Liver (tissue), 9 donors: ENCODE results near the gene HNRNPA1L2. TPM values are rescaled to one million over a fixed set of nuclear protein-coding genes. Genes with fewer than 3 reads are reported as not detected.
"Not testable (repeated sequence)": the region's sequence is repeated elsewhere in the genome, so short reads cannot be mapped to it uniquely, and the experiment has no call there.

ENCODE experiments used
- DNase-seq: peaks from one replicate; pipeline ENCODE4 v3.0.0-alpha.2; 2017; ENCODE audit warnings: low spot score
- H3K27ac ChIP-seq, 2 donors: one replicate each; pipeline ENCODE4 v1.7.0; 2013; ENCODE audit warnings: inconsistent platforms in 2 of 2, low read length in 2 of 2, control low read depth in 1 of 2, low read depth in 1 of 2, mild to moderate bottlenecking in 1 of 2
- H3K27me3 ChIP-seq, 4 donors: one replicate each; pipeline versions ENCODE4 v1.6.1 to v1.7.0; 2013; ENCODE audit warnings: low read length in 3 of 4, inconsistent platforms in 1 of 4, mild to moderate bottlenecking in 1 of 4, moderate library complexity in 1 of 4; ENCODE audit not compliant: control insufficient read depth in 4 of 4, insufficient read depth in 4 of 4
- H3K36me3 ChIP-seq, 4 donors: one replicate each; pipeline versions ENCODE4 v1.6.1 to v1.7.0; 2013; ENCODE audit warnings: low read length in 3 of 4, mild to moderate bottlenecking in 3 of 4, low read depth in 1 of 4, moderate library complexity in 1 of 4; ENCODE audit not compliant: control insufficient read depth in 4 of 4, insufficient read depth in 3 of 4
- H3K4me1 ChIP-seq, 4 donors: one replicate each; pipeline versions ENCODE4 v1.6.1 to v1.7.0; 2013; ENCODE audit warnings: low read length in 3 of 4, mild to moderate bottlenecking in 3 of 4, moderate library complexity in 1 of 4; ENCODE audit not compliant: control insufficient read depth in 4 of 4, insufficient read depth in 4 of 4
- H3K4me3 ChIP-seq, 3 donors: one replicate each; pipeline versions ENCODE4 v1.6.1 to v1.7.0; 2013; ENCODE audit warnings: low read length in 3 of 3, control low read depth in 1 of 3, low read depth in 1 of 3, mild to moderate bottlenecking in 1 of 3
- H3K9ac ChIP-seq, 2 donors: one replicate each; pipeline ENCODE4 v1.7.0; 2013; ENCODE audit warnings: low read length in 2 of 2, mild to moderate bottlenecking in 2 of 2, moderate library complexity in 2 of 2, control low read depth in 1 of 2, low read depth in 1 of 2
- H3K9me3 ChIP-seq, 4 donors: one replicate each; pipeline versions ENCODE4 v1.6.1 to v1.7.0; 2013; ENCODE audit warnings: low read length in 3 of 4; ENCODE audit not compliant: control insufficient read depth in 4 of 4
- ATF3 ChIP-seq: IDR thresholded peaks from 2 replicates; pipeline ENCODE4 v1.6.1; 2016; ENCODE audit warnings: antibody characterized with exemption
- CTCF ChIP-seq: fragments of 150-350 bp; IDR thresholded peaks from 2 replicates; pipeline ENCODE4 v1.5.1; 2017; ENCODE audit warnings: improper control_type of control experiment, low read depth, low read length; ENCODE audit not compliant: missing input control
- EGR1 ChIP-seq, 2 donors: IDR thresholded peaks; 2 replicates each; pipeline ENCODE4 v1.6.1; 2016 to 2018; ENCODE audit warnings: antibody characterized with exemption in 2 of 2, low read depth in 2 of 2
- FOXA1 ChIP-seq: IDR thresholded peaks from 2 replicates; pipeline ENCODE4 v1.6.1; 2016; ENCODE audit warnings: antibody characterized with exemption
- FOXA2 ChIP-seq: IDR thresholded peaks from 2 replicates; pipeline ENCODE4 v1.6.1; 2016; ENCODE audit warnings: antibody characterized with exemption
- GABPA ChIP-seq, 2 donors: IDR thresholded peaks in 1 of 2; conservative IDR thresholded peaks in 1 of 2; 2 replicates each; pipeline ENCODE4 v1.6.1; 2016; ENCODE audit warnings: antibody characterized with exemption in 2 of 2, mild to moderate bottlenecking in 1 of 2, moderate library complexity in 1 of 2
- HNF4A ChIP-seq, 2 donors: conservative IDR thresholded peaks; 2 replicates each; pipeline ENCODE4 v1.6.1; 2016; ENCODE audit warnings: antibody characterized with exemption in 2 of 2, mild to moderate bottlenecking in 2 of 2
- HNF4G ChIP-seq: IDR thresholded peaks from 2 replicates; pipeline ENCODE4 v1.6.1; 2016; ENCODE audit warnings: antibody characterized with exemption
- JUND ChIP-seq, 2 donors: IDR thresholded peaks; 2 replicates each; pipeline ENCODE4 v1.6.1; 2016; ENCODE audit warnings: antibody characterized with exemption in 2 of 2
- MAX ChIP-seq: IDR thresholded peaks from 2 replicates; pipeline ENCODE4 v1.6.1; 2016; ENCODE audit warnings: antibody characterized with exemption
- NR2F2 ChIP-seq: IDR thresholded peaks from 2 replicates; pipeline ENCODE4 v1.6.1; 2016; ENCODE audit warnings: antibody characterized with exemption
- RAD21 ChIP-seq, 2 donors: IDR thresholded peaks; 2 replicates each; pipeline ENCODE4 v1.6.1; 2016; ENCODE audit warnings: antibody characterized with exemption in 2 of 2, mild to moderate bottlenecking in 2 of 2
- REST ChIP-seq: IDR thresholded peaks from 2 replicates; pipeline ENCODE4 v1.6.1; 2016; ENCODE audit warnings: antibody characterized with exemption, mild to moderate bottlenecking
- RXRA ChIP-seq, 2 donors: IDR thresholded peaks; 2 replicates each; pipeline ENCODE4 v1.6.1; 2017 to 2018; ENCODE audit warnings: antibody characterized with exemption in 2 of 2, mild to moderate bottlenecking in 1 of 2
- SP1 ChIP-seq: IDR thresholded peaks from 2 replicates; pipeline ENCODE4 v1.6.1; 2018; ENCODE audit warnings: antibody characterized with exemption, mild to moderate bottlenecking
- TAF1 ChIP-seq: conservative IDR thresholded peaks from 2 replicates; pipeline ENCODE4 v1.6.1; 2016; ENCODE audit warnings: antibody characterized with exemption, mild to moderate bottlenecking
- YY1 ChIP-seq: IDR thresholded peaks from 2 replicates; pipeline ENCODE4 v1.6.1; 2016; ENCODE audit warnings: antibody characterized with exemption, mild to moderate bottlenecking
- ZBTB33 ChIP-seq: IDR thresholded peaks from 2 replicates; pipeline ENCODE4 v1.6.1; 2016; ENCODE audit warnings: antibody characterized with exemption
- WGBS: extraction: QIAGEN DNeasy Blood & Tissue Kit; methylation state at CpG from one replicate; pipeline ENCODE4 v1.1.7; 2013; 5-methylcytosine and 5-hydroxymethylcytosine counted together
- polyA plus RNA-seq, 2 donors: library from polyadenylated mRNA; stranded (reverse) in 1 of 2; unstranded in 1 of 2; fragments of 200-250 nt in 1 of 2; fragments of >200 nt in 1 of 2; fragmentation: Nextera tagmentation in 1 of 2; extraction: Ambion mirVana in 1 of 2; gene quantifications; one replicate each; pipeline versions ENCODE4 v1.2.1 to v1.2.3, GENCODE V29; 2013 to 2015
- total RNA-seq, 2 donors: library from RNA; depleted of rRNA; stranded (reverse); fragments of >200 nt; gene quantifications; one replicate each; pipeline ENCODE4 v1.2.3, GENCODE V29; 2014
- donor health status: healthy.
- donor health status: healthy.
- donor health status: healthy.
- donor health status: healthy.
- donor health status: healthy.

Gene HNRNPA1L2
- total and polyA plus RNA-seq, 4 donors = 0.81 to 2.4 (median 1.2) TPM

- 96% methylated on average over 1 of the region's 1 CpG for WGBS
- H3K9me3 ChIP-seq = no peaks in the 10 kb centered on the region
- no peak for TF ChIP-seq EGR1 (IDR thresholded peaks at IDR 0.05; ENCODE audit: low read depth in 2 of 2)
- TF ChIP-seq YY1 = no peak
- TF ChIP-seq ATF3 = no peak
- TF ChIP-seq HNF4A (conservative IDR thresholded peaks at IDR 0.05) = no peak
- no peak for TF ChIP-seq MAX
- TF ChIP-seq ZBTB33 = no peak
- TF ChIP-seq GABPA (IDR thresholded peaks at IDR 0.05 in 1 of 2, conservative IDR thresholded peaks at IDR 0.05 in 1 of 2) = no peak
- TF ChIP-seq FOXA1 = no peak
- TF ChIP-seq RXRA (IDR thresholded peaks at IDR 0.05) = no peak
- TF ChIP-seq CTCF = no peak
- no peak for TF ChIP-seq FOXA2
- no peak for TF ChIP-seq NR2F2
- no peak for TF ChIP-seq RAD21 (IDR thresholded peaks at IDR 0.05)
- no peak for TF ChIP-seq REST
- TF ChIP-seq HNF4G = no peak
- TF ChIP-seq TAF1 = no peak
- no peak for TF ChIP-seq JUND (IDR thresholded peaks at IDR 0.05)
- no peak for TF ChIP-seq SP1
- H3K36me3 ChIP-seq = peaks cover 4 to 41% (median 31%) of the 10 kb centered on the region in 4 donors
- no peaks in the 10 kb centered on the region for H3K27me3 ChIP-seq
- no peak for DNase-seq
- no peak overlapping the region for H3K4me3 ChIP-seq
- no peak overlapping the region for H3K9ac ChIP-seq
- no peaks in the 10 kb centered on the region for H3K4me1 ChIP-seq
- H3K27ac ChIP-seq = no peak overlapping the region
These were observed 35.6 kb downstream of the HNRNPA1L2 start for GRCh38 chr13:52677823-52678222.

- not testable (repeated sequence) for H3K27ac ChIP-seq, DNase-seq, H3K27me3 ChIP-seq, H3K9ac ChIP-seq, H3K9me3 ChIP-seq, H3K4me3 ChIP-seq, H3K4me1 ChIP-seq
- H3K36me3 ChIP-seq = peaks cover 9 to 45% (median 25%) of the 10 kb centered on the region in 4 donors
- 97% methylated on average over 9 of the region's 9 CpGs for WGBS
These were observed 43.6 kb downstream of the HNRNPA1L2 start for GRCh38 chr13:52685806-52686205.
